K562 (cell line): ENCODE data around the gene ABCC11. TPM values are rescaled to one million over a fixed set of nuclear protein-coding genes. Genes with fewer than 3 reads are reported as not detected.

Source experiments
- ATF3 ChIP-seq, 2 experiments: fragments of 450-650 bp in 1 of 2; sonication (generic) in 1 of 2; formaldehyde crosslinking in 1 of 2; IDR thresholded peaks in 1 of 2; conservative IDR thresholded peaks in 1 of 2; 2 replicates each; pipeline versions ENCODE4 v1.6.1 to v1.8.1; 2016 to 2023; ENCODE audit warnings: mild to moderate bottlenecking in 2 of 2, moderate library complexity in 2 of 2, inconsistent platforms in 1 of 2, missing genetic modification reagents in 1 of 2
- JUN ChIP-seq, 2 experiments: sonication (generic) in 1 of 2; formaldehyde crosslinking in 1 of 2; IDR thresholded peaks; 2 replicates each; pipeline versions ENCODE4 v1.6.1 to v1.8.0; 2012 to 2022; ENCODE audit warnings: borderline replicate concordance in 2 of 2, mild to moderate bottlenecking in 2 of 2, improper control_type of control experiment in 1 of 2, low read depth in 1 of 2, low read length in 1 of 2, missing genetic modification reagents in 1 of 2
- JUNB ChIP-seq: fragments of 450-650 bp; formaldehyde crosslinking; conservative IDR thresholded peaks from 2 replicates; pipeline ENCODE4 v1.4.0; 2020; ENCODE audit warnings: mild to moderate bottlenecking
- JUND ChIP-seq, 2 experiments: IDR thresholded peaks; 2 replicates in 1 of 2; 3 replicates in 1 of 2; pipeline ENCODE4 v1.6.1; 2011; ENCODE audit warnings: borderline replicate concordance in 2 of 2, low read depth in 2 of 2, low read length in 2 of 2, improper control_type of control experiment in 1 of 2, missing biosample characterization in 1 of 2, missing genetic modification characterization in 1 of 2, missing genetic modification reagents in 1 of 2
- MGA ChIP-seq: fragments of 450-650 bp; IDR thresholded peaks from 2 replicates; pipeline ENCODE4 v1.6.1; 2016; ENCODE audit warnings: mild to moderate bottlenecking, moderate library complexity
- U2AF2 ChIP-seq: fragments of 200-400 bp; formaldehyde crosslinking; optimal IDR thresholded peaks from 2 replicates; pipeline ENCODE3; 2017; ENCODE audit warnings: low read depth, mild to moderate bottlenecking, low read length
- polyA plus RNA-seq, 8 experiments: library from polyadenylated mRNA; depleted of rRNA in 4 of 8; stranded (reverse) in 5 of 8; unstranded in 3 of 8; fragments of >200 nt; fragmentation: Nextera tagmentation in 2 of 8; fragmentation: Illumina TruSeq in 1 of 8; extraction: Ambion mirVana in 2 of 8; extraction: Trizol in 1 of 8; gene quantifications; 2 replicates each; pipeline versions ENCODE4 v1.2.1 to v1.2.3, GENCODE V29; 2011 to 2014; ENCODE audit warnings: inconsistent platforms in 1 of 8, missing spikeins in 1 of 8
- total RNA-seq, 7 experiments: library from RNA; depleted of rRNA in 6 of 7; stranded (reverse); fragments of >200 nt in 6 of 7; fragmentation: Illumina TruSeq in 2 of 7; extraction: Trizol in 2 of 7; gene quantifications; 2 replicates each; pipeline versions ENCODE4 v1.2.1 to v1.2.3, GENCODE V29; 2011 to 2021; ENCODE audit warnings: low replicate concordance in 1 of 7

The ABCC11 gene
- total and polyA plus RNA-seq, 9 of the 15 experiments (the other 6 are each of a cell fraction or from before 2014, with no cell fraction given), result 0.04 to 0.14 (median 0.04) TPM; not detected in 6

- TF ChIP-seq MGA (no peak), ATF3 (IDR thresholded peaks at IDR 0.05) (peak; percentile 82), ATF3 (CRISPR knock-in tag; conservative IDR thresholded peaks at IDR 0.05) (no peak), U2AF2 (no peak), JUNB (peak; percentile 70; the same call in 1 of the 2 replicates), JUN (IDR thresholded peaks at IDR 0.05; ENCODE audit: borderline replicate concordance, low read depth, low read length) (peak; percentile 76), JUN (CRISPR knock-in tag; IDR thresholded peaks at IDR 0.05; ENCODE audit: borderline replicate concordance) (no peak), JUND (IDR thresholded peaks at IDR 0.05; ENCODE audit: borderline replicate concordance, low read depth, low read length) (peak; percentile 69; the same call in 1 of the 2 replicates), JUND (tag; IDR thresholded peaks at IDR 0.05; ENCODE audit: borderline replicate concordance, low read depth, low read length) (peak; percentile 75; the same call in 2 of the 3 replicates)
Observed at GRCh38 chr16:48158296-48158695, 89.0 kb downstream of the ABCC11 start (continued).
